Fibroblast of lung (primary cell): ENCODE measurements around the gene S100A2. TPM values are rescaled to one million over a fixed set of nuclear protein-coding genes. Genes with fewer than 3 reads are reported as not detected.

Experiments
- DNase-seq, 2 donors: peaks; one replicate each; pipeline versions ENCODE4 v3.0.0 to v3.0.0-alpha.2; 2010; ENCODE audit warnings: low read depth in 2 of 2
- H2AFZ ChIP-seq: 2 replicates; pipeline ENCODE4 v1.5.1; 2012; ENCODE audit warnings: low read length, control low read depth, inconsistent platforms
- H3K27ac ChIP-seq: 2 replicates; pipeline ENCODE4 v1.5.1; 2011; ENCODE audit warnings: low read length, control low read depth; ENCODE audit not compliant: insufficient read depth
- H3K27me3 ChIP-seq: 2 replicates; pipeline ENCODE4 v1.5.1; 2011; ENCODE audit warnings: mild to moderate bottlenecking, low read length; ENCODE audit not compliant: control insufficient read depth, insufficient read depth
- H3K36me3 ChIP-seq: 2 replicates; pipeline ENCODE4 v1.5.1; 2011; ENCODE audit warnings: low read length; ENCODE audit not compliant: control insufficient read depth, insufficient read depth
- H3K4me1 ChIP-seq: 2 replicates; pipeline ENCODE4 v1.5.1; 2011; ENCODE audit warnings: low read length; ENCODE audit not compliant: control insufficient read depth, insufficient read depth; ENCODE audit errors: extremely low read depth
- H3K4me2 ChIP-seq: 2 replicates; pipeline ENCODE4 v1.5.1; 2011; ENCODE audit warnings: low read length, control low read depth; ENCODE audit not compliant: insufficient read depth; ENCODE audit errors: extremely low read depth
- H3K4me3 ChIP-seq, 4 experiments: fragments of 200-600 bp in 1 of 4; sonication (generic) in 1 of 4; replicated peaks in 1 of 4; 2 replicates each; pipeline ENCODE4 v1.5.1; 2011 to 2016; ENCODE audit warnings: low read length in 4 of 4, low read depth in 3 of 4, mild to moderate bottlenecking in 3 of 4, control low read depth in 2 of 4, inconsistent platforms in 1 of 4, mixed read lengths in 1 of 4; ENCODE audit not compliant: insufficient read depth in 1 of 4; ENCODE audit errors: control extremely low read depth in 1 of 4
- H3K79me2 ChIP-seq: 2 replicates; pipeline ENCODE4 v1.5.1; 2012; ENCODE audit warnings: mild to moderate bottlenecking, low read length, inconsistent platforms; ENCODE audit not compliant: control insufficient read depth, insufficient read depth
- H3K9ac ChIP-seq: 2 replicates; pipeline ENCODE4 v1.5.1; 2011; ENCODE audit warnings: mild to moderate bottlenecking, low read length, control low read depth; ENCODE audit not compliant: insufficient read depth
- H3K9me3 ChIP-seq: 2 replicates; pipeline ENCODE4 v1.5.1; 2012; ENCODE audit warnings: low read depth, low read length; ENCODE audit not compliant: control insufficient read depth, insufficient read depth
- H4K20me1 ChIP-seq: 2 replicates; pipeline ENCODE4 v1.5.1; 2011; ENCODE audit warnings: low read length; ENCODE audit not compliant: control insufficient read depth, insufficient read depth; ENCODE audit errors: extremely low read depth
- CTCF ChIP-seq, 2 donors: IDR thresholded peaks in 1 of 2; conservative IDR thresholded peaks in 1 of 2; 1 replicate in 1 of 2; 2 replicates in 1 of 2; pipeline ENCODE4 v1.5.1; 2011 to 2012; ENCODE audit warnings: low read length in 2 of 2, control low read depth in 1 of 2, inconsistent platforms in 1 of 2, low read depth in 1 of 2, mild to moderate bottlenecking in 1 of 2
- EZH2 ChIP-seq: IDR thresholded peaks from 2 replicates; pipeline ENCODE4 v1.5.1; 2012; ENCODE audit warnings: low read length, control low read depth, mild to moderate bottlenecking; ENCODE audit errors: missing control alignments
- polyA plus RNA-seq, 2 donors: library from polyadenylated mRNA; depleted of rRNA in 1 of 2; stranded (reverse) in 1 of 2; unstranded in 1 of 2; fragments of >200 nt; gene quantifications; 2 replicates each; pipeline ENCODE4 v1.2.1, GENCODE V29; 2011 to 2012; ENCODE audit warnings: missing spikeins in 1 of 2
- total RNA-seq: library from RNA; depleted of rRNA; stranded (reverse); fragments of >200 nt; gene quantifications from 2 replicates; pipeline ENCODE4 v1.2.1, GENCODE V29; 2014

The S100A2 gene
- total and polyA plus RNA-seq, 2 donors (not counting 1 experiment from before 2014, with no cell fraction given), result 3.6 to 4.8 TPM

DNA sequence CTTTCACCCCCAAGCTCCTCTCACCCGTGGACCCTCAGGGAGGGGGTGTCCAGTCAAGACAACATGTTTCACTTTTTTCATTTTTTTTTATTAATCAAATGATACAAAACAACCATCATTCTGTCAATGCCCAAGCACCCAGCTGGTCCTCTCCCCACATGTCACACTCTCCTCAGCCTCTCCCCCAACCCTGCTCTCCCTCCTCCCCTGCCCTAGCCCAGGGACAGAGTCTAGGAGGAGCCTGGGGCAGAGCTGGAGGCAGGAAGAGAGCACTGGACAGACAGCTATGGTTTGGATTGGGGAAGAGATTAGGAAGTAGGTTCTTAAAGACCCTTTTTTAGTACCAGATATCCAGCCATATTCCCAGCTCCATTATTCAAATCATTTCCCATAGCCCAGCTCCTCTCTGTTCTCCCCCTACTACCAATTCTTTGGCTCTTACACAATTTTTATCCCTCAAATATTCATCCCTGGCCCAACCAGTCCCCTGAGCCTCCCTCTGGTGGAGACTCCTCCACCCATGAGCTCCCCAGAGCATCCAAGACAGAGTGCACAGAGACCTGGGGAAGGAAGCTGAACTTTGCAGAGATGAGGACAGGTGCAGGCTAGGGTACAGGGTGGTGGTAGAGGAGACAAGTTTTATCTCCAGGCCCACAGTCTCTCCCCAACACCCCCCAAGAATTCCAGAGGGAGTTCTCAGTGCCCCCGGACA lies 48.7 kb upstream of the S100A2 start:
- H3K79me2 ChIP-seq, result peaks cover 39% of the 10 kb centered on the region

DNA sequence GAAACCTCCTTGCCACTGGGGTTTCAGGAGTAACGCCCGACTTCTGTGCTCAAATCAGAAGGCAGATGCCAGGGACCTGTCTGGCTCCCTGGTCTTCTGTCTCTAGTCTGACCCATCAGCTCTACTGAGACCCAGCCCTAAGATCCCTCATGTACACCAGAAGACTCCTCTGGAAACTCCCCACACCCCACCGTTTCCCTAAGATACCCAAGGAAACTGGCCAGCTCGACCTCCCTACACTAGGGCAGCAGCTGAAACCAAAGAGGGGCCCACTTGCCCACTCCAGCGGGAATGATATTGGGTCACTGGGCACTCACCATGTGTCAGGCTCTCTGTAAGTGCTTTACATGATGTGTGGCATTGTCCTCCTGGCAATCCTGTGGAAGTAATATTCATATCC lies 47.8 kb upstream of the S100A2 start:
- Histone ChIP-seq H3K27ac (no peak overlapping the region), H3K4me1 (peaks cover 21% of the 10 kb centered on the region), H3K36me3 (peaks cover under 1% of the 10 kb centered on the region), H2AFZ (no peak overlapping the region), H3K27me3 (no peaks in the 10 kb centered on the region), H3K4me2 (peak overlapping the region; percentile 60), H3K4me3 (peak overlapping the region in 3 of 4 experiments; percentile 87 to 92 (median 88)), H3K9ac (peak overlapping the region; percentile 4), H4K20me1 (no peaks in the 10 kb centered on the region), H3K9me3 (no peaks in the 10 kb centered on the region), H3K79me2 (peaks cover 49% of the 10 kb centered on the region)
- TF ChIP-seq EZH2 (no peak), CTCF (conservative IDR thresholded peaks at IDR 0.05 in 1 of 2, IDR thresholded peaks at IDR 0.05 in 1 of 2; ENCODE audit: low read depth in 1 of 2, low read length in 2 of 2) (no peak)
- no peak for DNase-seq

More for the DNA sequence above, 48.7 kb upstream of the S100A2 start:
- Histone ChIP-seq H3K4me2 (no peak overlapping the region), H3K36me3 (peaks cover 3% of the 10 kb centered on the region), H3K9me3 (no peaks in the 10 kb centered on the region), H3K4me1 (peaks cover 18% of the 10 kb centered on the region), H3K27ac (no peak overlapping the region), H3K9ac (no peak overlapping the region), H2AFZ (no peak overlapping the region), H3K27me3 (no peaks in the 10 kb centered on the region), H3K4me3 (no peak overlapping the region), H4K20me1 (no peaks in the 10 kb centered on the region)
- DNase-seq, result no peak
- TF ChIP-seq CTCF (conservative IDR thresholded peaks at IDR 0.05 in 1 of 2, IDR thresholded peaks at IDR 0.05 in 1 of 2; ENCODE audit: low read depth in 1 of 2, low read length in 2 of 2) (peak; percentile 14 to 17), EZH2 (no peak)

DNA sequence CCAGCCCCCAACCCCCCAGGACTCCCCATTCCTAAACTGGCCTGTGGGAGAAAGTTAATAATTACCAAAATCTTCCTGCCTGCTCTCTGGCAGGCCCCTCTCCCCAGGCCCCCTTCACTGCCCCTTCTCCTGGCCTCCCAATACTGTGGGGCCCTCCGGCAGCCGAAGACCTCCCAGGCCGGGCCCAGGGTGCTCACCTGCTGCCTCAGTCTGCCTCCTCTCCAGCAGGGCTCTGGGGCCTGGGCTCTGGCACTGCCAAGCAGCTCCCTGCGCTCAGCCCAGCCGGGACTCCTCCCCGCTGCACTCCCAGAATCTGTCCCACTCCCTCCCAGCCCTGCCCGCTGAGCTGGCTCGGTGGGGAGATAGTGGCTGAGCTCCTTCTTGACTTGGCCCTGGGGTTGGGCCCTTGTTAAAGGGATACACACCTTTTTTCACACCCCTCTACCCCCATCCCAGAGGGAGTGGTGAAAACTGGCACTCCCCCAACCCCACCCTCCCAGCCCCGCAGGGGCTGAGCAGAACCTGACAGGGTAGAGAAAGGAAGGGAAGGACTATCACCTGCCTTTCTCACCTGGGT lies 47.2 kb upstream of the S100A2 start, which contains the start of gene S100A16:
S100A16 (minus strand) TSS at position 383 of the 577 bp plus-strand sequence. CDS start 4,986 bp downstream, outside the sequence.
- H3K4me1 ChIP-seq, result peaks cover 23% of the 10 kb centered on the region
- TF ChIP-seq CTCF (conservative IDR thresholded peaks at IDR 0.05 in 1 of 2, IDR thresholded peaks at IDR 0.05 in 1 of 2; ENCODE audit: low read depth in 1 of 2, low read length in 2 of 2), result no peak
- TF ChIP-seq EZH2, result no peak
- H3K27me3 ChIP-seq, result no peaks in the 10 kb centered on the region
- H3K9me3 ChIP-seq, result no peaks in the 10 kb centered on the region
- peaks cover 54% of the 10 kb centered on the region for H3K79me2 ChIP-seq
- DNase-seq, result peak; percentile 63 to 76
- peak within 1 kb of the TSS; percentile 92 for H3K4me2 ChIP-seq
- H3K27ac ChIP-seq, result peak within 1 kb of the TSS; percentile 86
- H2AFZ ChIP-seq, result no peak within 1 kb of the TSS
- H3K9ac ChIP-seq, result peak within 1 kb of the TSS; percentile 65
- no peaks in the 10 kb centered on the region for H4K20me1 ChIP-seq
- peaks cover 4% of the 10 kb centered on the region for H3K36me3 ChIP-seq
- peak within 1 kb of the TSS; percentile 87 to 92 (median 88) for H3K4me3 ChIP-seq
